HFFc6 (cell line): Measurements from ENCODE around the gene MAN1A1. TPM values are rescaled to one million over a fixed set of nuclear protein-coding genes. Genes with fewer than 3 reads are reported as not detected.

Experiments
- DNase-seq: peaks from one replicate; pipeline ENCODE4 v3.0.0-alpha.2; 2018
- H3K27ac Mint-ChIP-seq: 2 replicates; pipeline ENCODE4 v1.8.0; 2020; ENCODE audit warnings: mild to moderate bottlenecking, mixed read lengths
- H3K27me3 Mint-ChIP-seq: 2 replicates; pipeline ENCODE4 v1.8.0; 2021; ENCODE audit warnings: mild to moderate bottlenecking, moderate library complexity, mixed read lengths; ENCODE audit not compliant: insufficient read depth
- H3K36me3 Mint-ChIP-seq: 2 replicates; pipeline ENCODE4 v1.8.0; 2021; ENCODE audit warnings: low read depth, mixed read lengths
- H3K4me1 Mint-ChIP-seq: 2 replicates; pipeline ENCODE4 v1.8.0; 2020; ENCODE audit warnings: low read depth, mixed read lengths
- H3K4me3 Mint-ChIP-seq: 2 replicates; pipeline ENCODE4 v1.8.0; 2020; ENCODE audit warnings: mild to moderate bottlenecking, moderate library complexity, mixed read lengths
- H3K9me3 Mint-ChIP-seq: 2 replicates; pipeline ENCODE4 v1.8.0; 2020; ENCODE audit warnings: mild to moderate bottlenecking, mixed read lengths
- CTCF ChIP-seq: fragments of 200-600 bp; sonication (generic); IDR thresholded peaks from 2 replicates; pipeline ENCODE4 v1.5.0; 2021; ENCODE audit warnings: antibody characterized with exemption, mild to moderate bottlenecking
- total RNA-seq, 6 experiments: library from RNA; stranded (reverse); fragmentation: NEBNext Ultra II Directional; extraction: Animal tissue kit (Norgen Biotek cat#: 25700); gene quantifications; 2 replicates in 1 of 6; 3 replicates in 5 of 6; pipeline ENCODE4 v1.2.3, GENCODE V29; 2021

Gene MAN1A1
- total RNA-seq, 6 experiments from 2014 or later: 0.12 to 0.64 (median 0.16) TPM

GRCh38 chr6:119276211-119276610 is 73.3 kb downstream of the MAN1A1 start:
- no peaks in the 10 kb centered on the region for H3K36me3 Mint-ChIP-seq
- no peak overlapping the region for H3K27ac Mint-ChIP-seq
- no peaks in the 10 kb centered on the region for H3K4me1 Mint-ChIP-seq
- H3K27me3 Mint-ChIP-seq: no peaks in the 10 kb centered on the region; the same call in none of the 2 replicates
- peaks cover 9% of the 10 kb centered on the region; the same call in 1 of the 2 replicates for H3K9me3 Mint-ChIP-seq
- no peak overlapping the region for H3K4me3 Mint-ChIP-seq
- DNase-seq: no peak
- TF ChIP-seq CTCF: no peak

GRCh38 chr6:119274197-119274595 is 75.4 kb downstream of the MAN1A1 start:
- H3K27me3 Mint-ChIP-seq: no peaks in the 10 kb centered on the region; the same call in none of the 2 replicates
- TF ChIP-seq CTCF: no peak
- H3K27ac Mint-ChIP-seq: no peak overlapping the region
- H3K36me3 Mint-ChIP-seq: no peaks in the 10 kb centered on the region; the same call in 1 of the 2 replicates
- peaks cover 23% of the 10 kb centered on the region for H3K9me3 Mint-ChIP-seq
- no peak for DNase-seq
- no peak overlapping the region for H3K4me3 Mint-ChIP-seq
- H3K4me1 Mint-ChIP-seq: no peaks in the 10 kb centered on the region

GRCh38 chr6:119273272-119274196 is 76.0 kb downstream of the MAN1A1 start:
- H3K4me3 Mint-ChIP-seq: no peak overlapping the region
- no peak overlapping the region for H3K27ac Mint-ChIP-seq
- DNase-seq: no peak
- H3K27me3 Mint-ChIP-seq: no peaks in the 10 kb centered on the region; the same call in none of the 2 replicates
- no peaks in the 10 kb centered on the region for H3K4me1 Mint-ChIP-seq
- no peaks in the 10 kb centered on the region; the same call in 1 of the 2 replicates for H3K36me3 Mint-ChIP-seq
- TF ChIP-seq CTCF: no peak
- peaks cover 23% of the 10 kb centered on the region for H3K9me3 Mint-ChIP-seq

- no peaks in the 10 kb centered on the region; the same call in 1 of the 2 replicates for H3K27me3 Mint-ChIP-seq
- H3K9me3 Mint-ChIP-seq: peaks cover 23% of the 10 kb centered on the region
- H3K4me3 Mint-ChIP-seq: no peak overlapping the region
- no peak overlapping the region for H3K27ac Mint-ChIP-seq
- H3K4me1 Mint-ChIP-seq: no peaks in the 10 kb centered on the region
- DNase-seq: no peak
- no peak for TF ChIP-seq CTCF
- no peaks in the 10 kb centered on the region; the same call in 1 of the 2 replicates for H3K36me3 Mint-ChIP-seq
These were observed 79.0 kb downstream of the MAN1A1 start for GRCh38 chr6:119270545-119270944.

- Mint-ChIP-seq H3K4me3 (no peak overlapping the region), H3K9me3 (peaks cover 18% of the 10 kb centered on the region), H3K27ac (no peak overlapping the region), H3K27me3 (no peaks in the 10 kb centered on the region; the same call in 1 of the 2 replicates), H3K4me1 (no peaks in the 10 kb centered on the region), H3K36me3 (no peaks in the 10 kb centered on the region; the same call in 1 of the 2 replicates)
- DNase-seq: no peak
- no peak for TF ChIP-seq CTCF
These were observed 80.1 kb downstream of the MAN1A1 start for GRCh38 chr6:119269266-119270103.
